HG03045 (cell line): ENCODE measurements around the gene TTC22.
A peak's percentile ranks its signal among the peaks of the same experiment; 100 is the strongest.

Source experiments
- ATAC-seq: cut with Tn5 transposase; IDR thresholded peaks from one replicate; pipeline ENCODE4 v1.9.1; 2021; ENCODE audit warnings: mild to moderate bottlenecking, moderate library complexity; ENCODE audit not compliant: unreplicated experiment

The TTC22 gene

GRCh38 chr1:54810153-54810942 is 9.2 kb upstream of the TTC22 start:
- ATAC-seq = peak; percentile 68

- no peak for ATAC-seq
Measured at GRCh38 chr1:54809496-54810074, 8.5 kb upstream of the TTC22 start.

GRCh38 chr1:54808443-54809207 is 7.5 kb upstream of the TTC22 start:
- ATAC-seq = no peak

GRCh38 chr1:54807756-54808155 is 6.6 kb upstream of the TTC22 start:
- no peak for ATAC-seq

- ATAC-seq = no peak
Measured at GRCh38 chr1:54806931-54807611, 5.9 kb upstream of the TTC22 start.

GRCh38 chr1:54805981-54806381 is 4.9 kb upstream of the TTC22 start:
- no peak for ATAC-seq

GRCh38 chr1:54805466-54805865 is 4.3 kb upstream of the TTC22 start:
- ATAC-seq = no peak

- ATAC-seq = no peak
Measured at GRCh38 chr1:54804471-54805132, 3.5 kb upstream of the TTC22 start.

GRCh38 chr1:54803761-54804470 is 2.8 kb upstream of the TTC22 start:
- ATAC-seq = no peak

GRCh38 chr1:54800041-54800898 is 853 bp downstream of the TTC22 start:
- ATAC-seq = no peak

- peak; percentile 40 for ATAC-seq
Measured at GRCh38 chr1:54798769-54799641, 2.1 kb downstream of the TTC22 start.

GRCh38 chr1:54798206-54798605 is 2.9 kb downstream of the TTC22 start:
- no peak for ATAC-seq

- no peak for ATAC-seq
Measured at GRCh38 chr1:54796902-54797301, 4.2 kb downstream of the TTC22 start.

GRCh38 chr1:54795841-54796468 is 5.2 kb downstream of the TTC22 start:
- no peak for ATAC-seq

- no peak for ATAC-seq
Measured at GRCh38 chr1:54795356-54795665, 5.8 kb downstream of the TTC22 start.

- no peak for ATAC-seq
Measured at GRCh38 chr1:54794451-54795355, 6.4 kb downstream of the TTC22 start.

- no peak for ATAC-seq
Measured at GRCh38 chr1:54792686-54793282, 8.3 kb downstream of the TTC22 start.
